SU-DHL-6 (cell line): ENCODE measurements around the gene ELP2.

Source experiments
- CTCF ChIP-seq: fragments of 200-600 bp; sonication (generic); IDR thresholded peaks from one replicate; pipeline ENCODE4 v1.5.1; 2017; ENCODE audit warnings: antibody characterized with exemption, mild to moderate bottlenecking, low read length, moderate library complexity; ENCODE audit not compliant: insufficient read depth, poor library complexity, severe bottlenecking
- EZH2phosphoT487 ChIP-seq: fragments of 200-600 bp; sonication (generic), shearing (Covaris generic); conservative IDR thresholded peaks from 2 replicates; pipeline ENCODE4 v1.6.1; 2018; ENCODE audit warnings: mild to moderate bottlenecking, antibody characterized with exemption, low read length, moderate library complexity, mixed read lengths

- TF ChIP-seq CTCF (no peak), EZH2phosphoT487 (no peak)
These were observed 21.1 kb upstream of the ELP2 start for GRCh38 chr18:36108601-36109000.
